HG02885 (cell line): ENCODE results near the gene DLGAP4.

ENCODE experiments used
- ATAC-seq: cut with Tn5 transposase; IDR thresholded peaks from one replicate; pipeline ENCODE4 v1.9.1; 2021; ENCODE audit warnings: mild to moderate bottlenecking; ENCODE audit not compliant: unreplicated experiment, poor library complexity

Gene DLGAP4

GRCh38 chr20:36273414-36274180, 32.5 kb upstream of the DLGAP4 start:
- ATAC-seq: no peak

GRCh38 chr20:36274181-36274841, 31.8 kb upstream of the DLGAP4 start:
- ATAC-seq: no peak

- ATAC-seq: no peak
Observed at GRCh38 chr20:36275011-36275410, 31.1 kb upstream of the DLGAP4 start.

GRCh38 chr20:36275441-36276189, 30.5 kb upstream of the DLGAP4 start:
- ATAC-seq: no peak

- no peak for ATAC-seq
Observed at GRCh38 chr20:36277546-36277945, 28.6 kb upstream of the DLGAP4 start.

- ATAC-seq: no peak
Observed at GRCh38 chr20:36279362-36279761, 26.8 kb upstream of the DLGAP4 start.

- no peak for ATAC-seq
Observed at GRCh38 chr20:36279776-36280175, 26.4 kb upstream of the DLGAP4 start.

GRCh38 chr20:36281785-36282380, 24.3 kb upstream of the DLGAP4 start:
- no peak for ATAC-seq

- no peak for ATAC-seq
Observed at GRCh38 chr20:36284751-36285150, 21.4 kb upstream of the DLGAP4 start.

GRCh38 chr20:36285746-36286447, 20.2 kb upstream of the DLGAP4 start:
- ATAC-seq: no peak

GRCh38 chr20:36297656-36298055, 8.5 kb upstream of the DLGAP4 start:
- ATAC-seq: no peak

GRCh38 chr20:36298061-36298460, 8.1 kb upstream of the DLGAP4 start:
- no peak for ATAC-seq

- ATAC-seq: no peak
Observed at GRCh38 chr20:36298795-36299339, 7.3 kb upstream of the DLGAP4 start.

- no peak for ATAC-seq
Observed at GRCh38 chr20:36299459-36299858, 6.7 kb upstream of the DLGAP4 start.

- no peak for ATAC-seq
Observed at GRCh38 chr20:36301359-36302119, 4.6 kb upstream of the DLGAP4 start.

- ATAC-seq: no peak
Observed at GRCh38 chr20:36303020-36303595, 3.0 kb upstream of the DLGAP4 start.

GRCh38 chr20:36303831-36304230, 2.3 kb upstream of the DLGAP4 start:
- no peak for ATAC-seq

- no peak for ATAC-seq
Observed at GRCh38 chr20:36304786-36305495, 1.2 kb upstream of the DLGAP4 start.
